Upper lobe of left lung (tissue), 4 donors: ENCODE results near the gene BNIP5.

Experiments
- EP300 ChIP-seq, 4 donors: sonication (generic); formaldehyde crosslinking; IDR thresholded peaks; one replicate each; pipeline ENCODE4 v1.5.1; 2017; ENCODE audit warnings: antibody characterized with exemption in 4 of 4, control low read depth in 2 of 4
- POLR2A ChIP-seq, 4 donors: fragments of 450-650 bp; IDR thresholded peaks; one replicate each; pipeline ENCODE4 v1.5.1; 2016 to 2017; ENCODE audit warnings: antibody characterized with exemption in 4 of 4, mild to moderate bottlenecking in 2 of 4
- POLR2AphosphoS5 ChIP-seq, 2 donors: sonication (generic); formaldehyde crosslinking; IDR thresholded peaks; one replicate each; pipeline ENCODE4 v1.5.1; 2017; ENCODE audit warnings: antibody characterized with exemption in 2 of 2
- TF ChIP-seq, protein P1 (sequence below), 6 experiments: fragments of 450-650 bp in 4 of 6; fragments of 200-600 bp in 2 of 6; sonication (generic) in 2 of 6; IDR thresholded peaks; one replicate each; pipeline ENCODE4 v1.5.1; 2016 to 2019; ENCODE audit warnings: antibody characterized with exemption in 6 of 6

- TF ChIP-seq POLR2A (IDR thresholded peaks at IDR 0.05) (no peak), EP300 (IDR thresholded peaks at IDR 0.05) (no peak), POLR2AphosphoS5 (IDR thresholded peaks at IDR 0.05) (no peak)
- TF ChIP-seq, protein P1, sequence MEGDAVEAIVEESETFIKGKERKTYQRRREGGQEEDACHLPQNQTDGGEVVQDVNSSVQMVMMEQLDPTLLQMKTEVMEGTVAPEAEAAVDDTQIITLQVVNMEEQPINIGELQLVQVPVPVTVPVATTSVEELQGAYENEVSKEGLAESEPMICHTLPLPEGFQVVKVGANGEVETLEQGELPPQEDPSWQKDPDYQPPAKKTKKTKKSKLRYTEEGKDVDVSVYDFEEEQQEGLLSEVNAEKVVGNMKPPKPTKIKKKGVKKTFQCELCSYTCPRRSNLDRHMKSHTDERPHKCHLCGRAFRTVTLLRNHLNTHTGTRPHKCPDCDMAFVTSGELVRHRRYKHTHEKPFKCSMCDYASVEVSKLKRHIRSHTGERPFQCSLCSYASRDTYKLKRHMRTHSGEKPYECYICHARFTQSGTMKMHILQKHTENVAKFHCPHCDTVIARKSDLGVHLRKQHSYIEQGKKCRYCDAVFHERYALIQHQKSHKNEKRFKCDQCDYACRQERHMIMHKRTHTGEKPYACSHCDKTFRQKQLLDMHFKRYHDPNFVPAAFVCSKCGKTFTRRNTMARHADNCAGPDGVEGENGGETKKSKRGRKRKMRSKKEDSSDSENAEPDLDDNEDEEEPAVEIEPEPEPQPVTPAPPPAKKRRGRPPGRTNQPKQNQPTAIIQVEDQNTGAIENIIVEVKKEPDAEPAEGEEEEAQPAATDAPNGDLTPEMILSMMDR (IDR thresholded peaks at IDR 0.05): no peak
Observed at GRCh38 chr6:36284359-36284758, 52.3 kb downstream of the BNIP5 start.
